SK-N-SH (cell line): ENCODE results near the gene IQCN. TPM values are rescaled to one million over a fixed set of nuclear protein-coding genes. Genes with fewer than 3 reads are reported as not detected.

Experiments used
- CTCF ChIA-PET: fragments of 300-600, 350-600 bp; formaldehyde crosslinking; extraction: SDS; loops from one replicate; lab custom pipeline; 2021; lab: Yijun Ruan, JAX
- POLR2A ChIA-PET: fragments of 350-600 bp; sonication (Branson Sonifier 250); formaldehyde crosslinking; extraction: SDS; loops from one replicate; lab custom pipeline; 2020; ENCODE audit warnings: antibody characterized with exemption, inconsistent platforms; lab: Yijun Ruan, JAX
- DNase-seq: peaks from one replicate; pipeline ENCODE4 v3.0.0; 2012
- H2AFZ ChIP-seq: fragments of 200-600 bp; sonication (generic); 2 replicates; pipeline ENCODE4 v1.8.1; 2016; ENCODE audit warnings: antibody characterized with exemption, mild to moderate bottlenecking, low read depth
- H3F3A ChIP-seq: fragments of 200-600 bp; sonication (generic); replicated peaks from 2 replicates; pipeline ENCODE3; 2016; ENCODE audit warnings: antibody characterized with exemption, mild to moderate bottlenecking; ENCODE audit not compliant: insufficient read depth
- H3K27ac ChIP-seq, 2 experiments: fragments of 200-500 bp in 1 of 2; fragments of 200-600 bp in 1 of 2; sonication (Bioruptor generic) in 1 of 2; sonication (generic), shearing (Covaris generic) in 1 of 2; 2 replicates each; pipeline versions ENCODE4 v1.5.1 to v1.6.1; 2014 to 2016; ENCODE audit warnings: low read depth in 2 of 2, inconsistent platforms in 1 of 2, low read length in 1 of 2, mild to moderate bottlenecking in 1 of 2, mixed read lengths in 1 of 2
- H3K27me3 ChIP-seq: fragments of 200-600 bp; sonication (generic), shearing (Covaris generic); 2 replicates; pipeline ENCODE4 v1.6.1; 2016; ENCODE audit warnings: mixed run types; ENCODE audit not compliant: insufficient read depth
- H3K36me3 ChIP-seq, 2 experiments: fragments of 200-500 bp in 1 of 2; fragments of 200-600 bp in 1 of 2; sonication (Bioruptor generic) in 1 of 2; sonication (generic) in 1 of 2; replicated peaks in 1 of 2; 2 replicates each; pipeline versions ENCODE3 to v1.5.1; 2014 to 2016; ENCODE audit warnings: low read length in 1 of 2, mild to moderate bottlenecking in 1 of 2; ENCODE audit not compliant: insufficient read depth in 2 of 2, control insufficient read depth in 1 of 2
- H3K4me1 ChIP-seq, 2 experiments: fragments of 200-500 bp in 1 of 2; fragments of 200-600 bp in 1 of 2; sonication (Bioruptor generic) in 1 of 2; sonication (generic), shearing (Covaris generic) in 1 of 2; 2 replicates each; pipeline versions ENCODE4 v1.5.1 to v1.6.1; 2014 to 2016; ENCODE audit warnings: low read depth in 1 of 2, low read length in 1 of 2, mixed run types in 1 of 2; ENCODE audit not compliant: insufficient read depth in 2 of 2, control insufficient read depth in 1 of 2
- H3K4me2 ChIP-seq: fragments of 200-600 bp; sonication (generic), shearing (Covaris generic); 2 replicates; pipeline ENCODE4 v1.6.1; 2017; ENCODE audit warnings: mixed run types
- H3K4me3 ChIP-seq, 2 experiments: fragments of 200-500 bp in 1 of 2; fragments of 200-600 bp in 1 of 2; sonication (Bioruptor generic) in 1 of 2; sonication (generic), shearing (Covaris generic) in 1 of 2; 2 replicates each; pipeline versions ENCODE4 v1.5.1 to v1.8.1; 2014 to 2016; ENCODE audit warnings: low read depth in 2 of 2, inconsistent platforms in 1 of 2, low read length in 1 of 2, mild to moderate bottlenecking in 1 of 2, mixed read lengths in 1 of 2, moderate library complexity in 1 of 2
- H3K79me2 ChIP-seq: fragments of 200-600 bp; sonication (generic); 2 replicates; pipeline ENCODE4 v1.8.1; 2017; ENCODE audit warnings: mild to moderate bottlenecking; ENCODE audit not compliant: insufficient read depth
- H3K9ac ChIP-seq: fragments of 200-600 bp; sonication (generic); 2 replicates; pipeline ENCODE4 v1.6.1; 2017; ENCODE audit warnings: mixed run types
- H3K9me2 ChIP-seq: fragments of 200-600 bp; sonication (generic); 2 replicates; pipeline ENCODE4 v1.6.1; 2017; ENCODE audit warnings: mixed run types
- H3K9me3 ChIP-seq: fragments of 200-600 bp; sonication (generic); 2 replicates; pipeline ENCODE4 v1.6.1; 2017; ENCODE audit warnings: mixed run types, mild to moderate bottlenecking, moderate library complexity
- H4K20me1 ChIP-seq: fragments of 200-600 bp; sonication (generic); 2 replicates; pipeline ENCODE4 v1.6.1; 2017; ENCODE audit warnings: mild to moderate bottlenecking, mixed run types; ENCODE audit not compliant: insufficient read depth
- FOXJ3 ChIP-seq: sonication (generic); formaldehyde crosslinking; IDR thresholded peaks from 2 replicates; pipeline ENCODE4 v1.5.1; 2020; ENCODE audit warnings: mild to moderate bottlenecking, missing genetic modification reagents
- FOXM1 ChIP-seq: IDR thresholded peaks from 2 replicates; pipeline ENCODE4 v1.4.0; 2012; ENCODE audit warnings: low read depth, mild to moderate bottlenecking
- GATA2 ChIP-seq: sonication (generic); formaldehyde crosslinking; IDR thresholded peaks from 2 replicates; pipeline ENCODE4 v1.5.0; 2020; ENCODE audit warnings: mild to moderate bottlenecking, missing genetic modification reagents
- MXI1 ChIP-seq: IDR thresholded peaks from 2 replicates; pipeline ENCODE4 v1.6.1; 2012; ENCODE audit warnings: mild to moderate bottlenecking, low read depth, low read length, improper control_type of control experiment
- NRF1 ChIP-seq: IDR thresholded peaks from 2 replicates; pipeline ENCODE4 v1.6.1; 2012; ENCODE audit warnings: low read depth, mild to moderate bottlenecking, low read length
- PBX3 ChIP-seq: IDR thresholded peaks from 2 replicates; pipeline ENCODE4; 2012
- SMC3 ChIP-seq: IDR thresholded peaks from 2 replicates; pipeline ENCODE4 v1.6.1; 2012; ENCODE audit warnings: low read depth, low read length, improper control_type of control experiment
- TEAD4 ChIP-seq: IDR thresholded peaks from 2 replicates; pipeline ENCODE4 v1.4.0; 2012; ENCODE audit warnings: mild to moderate bottlenecking, borderline replicate concordance; ENCODE audit not compliant: insufficient read depth
- WGBS: methylation state at CpG from one replicate; pipeline ENCODE4 v1.1.6; 2017; ENCODE audit warnings: low lambda C conversion rate; 5-methylcytosine and 5-hydroxymethylcytosine counted together
- polyA plus RNA-seq, 3 experiments: library from polyadenylated mRNA; depleted of rRNA; stranded (reverse); fragments of >200 nt; gene quantifications; 2 replicates each; pipeline ENCODE4 v1.2.3, GENCODE V29; 2012
- TF ChIP-seq, protein P1 (sequence below): IDR thresholded peaks from 2 replicates; pipeline ENCODE4 v1.4.0; 2012; ENCODE audit warnings: low read depth, borderline replicate concordance
- TF ChIP-seq, protein P2 (sequence below): fragments of 150-350 bp; IDR thresholded peaks from 2 replicates; pipeline ENCODE4 v1.6.1; 2016; ENCODE audit warnings: mild to moderate bottlenecking, low read depth, low read length

Gene IQCN
- polyA plus RNA-seq, 1 of the 3 experiments (the other 2 are of a cell fraction): 2.5 TPM

DNA sequence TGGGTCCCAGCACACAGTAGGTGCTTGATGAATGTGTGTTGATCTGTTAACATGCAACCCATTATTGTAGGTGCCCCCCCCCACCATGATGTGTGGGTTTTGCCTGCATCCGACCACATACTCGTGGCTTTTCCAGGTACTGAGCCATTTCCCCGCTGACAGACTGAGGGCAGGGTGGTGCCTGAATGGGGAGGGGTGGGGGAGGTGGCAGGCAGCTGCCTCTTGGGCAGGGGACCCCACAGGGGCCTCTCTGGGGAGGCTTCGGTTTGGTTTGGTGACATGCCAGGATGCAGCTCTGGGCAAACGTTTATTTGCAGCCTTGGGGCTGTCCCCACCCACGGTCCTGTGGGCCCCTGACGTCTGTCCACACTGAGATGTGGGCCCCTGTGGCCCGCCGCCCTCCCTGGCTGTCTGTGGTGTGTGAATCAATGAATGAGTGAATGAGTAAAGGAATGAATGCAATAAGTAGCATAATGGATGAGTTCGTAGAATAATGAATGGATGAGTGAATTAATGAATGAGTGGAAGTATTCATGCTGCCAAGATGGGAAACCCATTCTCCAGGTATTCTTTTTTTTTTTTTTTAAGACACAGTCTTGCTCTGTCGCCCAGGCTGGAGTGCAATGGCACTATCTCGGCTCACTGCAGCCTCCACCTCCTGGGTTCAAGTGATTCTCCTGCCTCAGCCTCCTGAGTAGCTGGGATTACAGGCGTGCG, 16.2 kb upstream of the IQCN start:
- WGBS: 77% methylated on average over 13 of the region's 14 CpGs
- no peak overlapping the region for H3K9ac ChIP-seq

GRCh38 chr19:18289471-18290301, 15.4 kb upstream of the IQCN start:
- H3K4me2 ChIP-seq: no peak overlapping the region

More for the DNA sequence above, 16.2 kb upstream of the IQCN start:
- H3K36me3 ChIP-seq: no peaks in the 10 kb centered on the region
- TF ChIP-seq, protein P1, sequence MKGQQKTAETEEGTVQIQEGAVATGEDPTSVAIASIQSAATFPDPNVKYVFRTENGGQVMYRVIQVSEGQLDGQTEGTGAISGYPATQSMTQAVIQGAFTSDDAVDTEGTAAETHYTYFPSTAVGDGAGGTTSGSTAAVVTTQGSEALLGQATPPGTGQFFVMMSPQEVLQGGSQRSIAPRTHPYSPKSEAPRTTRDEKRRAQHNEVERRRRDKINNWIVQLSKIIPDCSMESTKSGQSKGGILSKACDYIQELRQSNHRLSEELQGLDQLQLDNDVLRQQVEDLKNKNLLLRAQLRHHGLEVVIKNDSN: no peak
- TF ChIP-seq SMC3 (no peak), TEAD4 (no peak), MXI1 (no peak), GATA2 (CRISPR knock-in tag) (no peak), PBX3 (no peak), NRF1 (no peak)
- TF ChIP-seq, protein P2, sequence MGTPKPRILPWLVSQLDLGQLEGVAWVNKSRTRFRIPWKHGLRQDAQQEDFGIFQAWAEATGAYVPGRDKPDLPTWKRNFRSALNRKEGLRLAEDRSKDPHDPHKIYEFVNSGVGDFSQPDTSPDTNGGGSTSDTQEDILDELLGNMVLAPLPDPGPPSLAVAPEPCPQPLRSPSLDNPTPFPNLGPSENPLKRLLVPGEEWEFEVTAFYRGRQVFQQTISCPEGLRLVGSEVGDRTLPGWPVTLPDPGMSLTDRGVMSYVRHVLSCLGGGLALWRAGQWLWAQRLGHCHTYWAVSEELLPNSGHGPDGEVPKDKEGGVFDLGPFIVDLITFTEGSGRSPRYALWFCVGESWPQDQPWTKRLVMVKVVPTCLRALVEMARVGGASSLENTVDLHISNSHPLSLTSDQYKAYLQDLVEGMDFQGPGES: no peak
- H3K4me1 ChIP-seq: peaks cover 8 to 22% of the 10 kb centered on the region in 2 experiments; a peak in 2 of 4 replicates
- H3F3A ChIP-seq: peaks cover 22% of the 10 kb centered on the region
- no peak overlapping the region for H3K4me3 ChIP-seq
- H3K27me3 ChIP-seq: no peaks in the 10 kb centered on the region
- H3K9me2 ChIP-seq: no peaks in the 10 kb centered on the region
- no peak overlapping the region for H3K4me2 ChIP-seq
- H2AFZ ChIP-seq: no peak overlapping the region
- no peaks in the 10 kb centered on the region for H3K9me3 ChIP-seq
- no peaks in the 10 kb centered on the region for H4K20me1 ChIP-seq
- no peak for DNase-seq
- ChIA-PET CTCF (interaction anchor here (1.0 to 5.1 kb wide), 2 partner anchors 10 to 39 kb away, joined by 4 to 67 read pairs; partner anchors contain the start of gene JUND), POLR2A (interaction anchor here (1.3 to 3.8 kb wide), 2 partner anchors 10 to 32 kb away, joined by 4 to 112 read pairs; partner anchors contain the start of genes JUND and LSM4)
- no peak overlapping the region for H3K27ac ChIP-seq
- H3K79me2 ChIP-seq: no peaks in the 10 kb centered on the region

More at GRCh38 chr19:18289471-18290301, 15.4 kb upstream of the IQCN start:
- no peak overlapping the region for H2AFZ ChIP-seq
- ChIA-PET CTCF (interaction anchor here (5.1 kb wide), 1 partner anchor 9 kb away, joined by 67 read pairs; the partner anchor contains the start of gene JUND), POLR2A (interaction anchor here (1.3 kb wide), 1 partner anchor 33 kb away, joined by 4 read pairs; the partner anchor contains the start of gene LSM4)
- TF ChIP-seq FOXM1 (no peak), NRF1 (no peak), FOXJ3 (CRISPR knock-in tag) (no peak)
- no peaks in the 10 kb centered on the region for H3K27me3 ChIP-seq
- H4K20me1 ChIP-seq: no peaks in the 10 kb centered on the region
- peaks cover 8 to 19% of the 10 kb centered on the region in 2 experiments; a peak in 2 of 4 replicates for H3K4me1 ChIP-seq
- H3K9ac ChIP-seq: no peak overlapping the region
- H3K4me3 ChIP-seq: no peak overlapping the region
- WGBS: 90% methylated on average over 11 of the region's 12 CpGs
- H3K27ac ChIP-seq: no peak overlapping the region
- no peak for DNase-seq
- H3K79me2 ChIP-seq: no peaks in the 10 kb centered on the region
- H3K36me3 ChIP-seq: no peaks in the 10 kb centered on the region
- H3F3A ChIP-seq: peaks cover 22% of the 10 kb centered on the region
- no peaks in the 10 kb centered on the region for H3K9me3 ChIP-seq
- H3K9me2 ChIP-seq: no peaks in the 10 kb centered on the region
